Raji (cell line): ENCODE measurements around the gene KRTAP25-1.

ENCODE experiments used
- POLR2A ChIP-seq: IDR thresholded peaks from 2 replicates; pipeline ENCODE4 v1.6.1; 2011; ENCODE audit warnings: low read depth, low read length, control low read depth; ENCODE audit not compliant: insufficient read depth

KRTAP25-1 gene

DNA sequence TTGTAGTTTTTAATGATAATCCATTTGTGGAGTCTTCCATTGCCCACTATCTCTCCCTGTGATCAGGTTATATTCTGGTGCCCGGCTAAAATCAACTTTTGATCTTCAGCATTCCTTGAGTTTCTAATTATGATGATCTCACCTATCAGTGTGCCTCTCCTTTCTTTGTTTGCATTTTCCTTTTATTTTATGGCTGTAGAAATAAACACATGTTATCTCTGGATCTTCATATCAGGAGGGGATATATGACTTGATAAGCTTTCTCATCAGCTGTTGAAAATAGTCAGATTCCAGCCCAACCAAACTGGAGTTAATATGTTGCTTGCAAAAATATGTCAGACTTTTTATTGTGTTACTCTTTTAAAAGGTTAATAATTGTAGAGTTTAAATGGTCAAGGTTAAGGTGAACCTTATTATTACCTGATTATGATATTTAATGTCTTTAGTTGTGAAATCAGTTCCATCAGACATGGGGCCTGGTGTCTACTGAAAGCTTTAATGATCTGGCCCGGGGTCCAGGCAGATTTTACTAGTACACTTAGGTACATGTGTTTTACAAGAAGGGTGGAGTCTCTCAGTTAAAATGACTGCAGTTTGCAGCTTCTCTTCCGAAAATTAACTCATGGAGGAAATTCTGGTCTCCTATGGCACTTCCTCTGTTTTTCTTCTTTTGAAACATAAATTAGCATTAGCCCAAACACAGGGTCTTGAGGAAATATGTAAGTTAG is 19.3 kb downstream of the KRTAP25-1 start:
- no peak for TF ChIP-seq POLR2A

DNA sequence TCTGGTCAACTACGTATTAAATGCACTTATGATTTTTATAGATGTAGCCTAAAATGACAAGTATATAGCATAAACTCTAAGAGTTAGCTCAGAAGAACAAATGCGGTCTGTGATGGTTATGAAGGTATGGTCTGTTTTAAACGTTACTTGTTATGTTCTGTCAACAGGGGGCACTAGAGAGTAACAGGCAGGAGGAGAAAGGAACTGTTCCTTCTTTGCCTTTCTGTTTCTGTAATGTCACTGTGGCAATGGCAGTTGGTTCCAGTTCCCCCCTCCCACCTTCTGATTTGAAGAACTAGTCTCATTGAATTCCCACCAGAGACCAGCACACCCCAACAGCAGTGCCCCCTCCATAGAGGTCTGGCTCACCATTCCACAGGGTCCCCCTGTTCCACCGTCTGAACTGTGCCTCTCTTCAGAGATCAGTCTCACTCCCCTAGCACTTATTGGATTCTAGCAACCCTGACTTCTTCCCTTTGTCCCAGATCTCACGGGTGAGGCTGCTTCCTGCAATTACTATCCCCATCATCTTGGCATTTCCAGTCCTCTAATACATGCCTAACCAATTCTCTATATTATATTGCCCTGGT is 20.6 kb downstream of the KRTAP25-1 start:
- TF ChIP-seq POLR2A: no peak

- no peak for TF ChIP-seq POLR2A
These were observed 31.5 kb downstream of the KRTAP25-1 start for GRCh38 chr21:30257773-30258172.

- no peak for TF ChIP-seq POLR2A
These were observed 33.2 kb downstream of the KRTAP25-1 start for GRCh38 chr21:30256100-30256499.

GRCh38 chr21:30255679-30256078 is 33.6 kb downstream of the KRTAP25-1 start:
- no peak for TF ChIP-seq POLR2A

GRCh38 chr21:30251781-30252180 is 37.5 kb downstream of the KRTAP25-1 start:
- TF ChIP-seq POLR2A: no peak

DNA sequence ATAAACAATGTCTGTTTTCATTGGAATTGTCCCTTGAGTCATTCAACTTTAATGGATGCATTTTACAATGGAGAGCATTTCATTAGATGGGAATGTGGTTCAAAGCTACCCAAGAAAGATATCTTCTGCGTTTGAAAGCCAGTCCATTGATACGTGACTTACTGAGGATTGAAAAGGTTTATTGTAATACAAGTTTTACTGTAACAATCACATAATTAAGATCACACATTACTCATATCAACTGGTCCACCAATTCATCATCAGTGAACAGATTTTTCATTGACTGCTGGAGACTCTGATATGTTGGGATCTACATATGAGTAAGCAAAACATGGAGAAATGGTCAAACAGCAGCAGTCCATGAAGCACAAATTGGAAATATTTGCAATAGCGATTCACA is 39.4 kb downstream of the KRTAP25-1 start:
- TF ChIP-seq POLR2A: no peak

DNA sequence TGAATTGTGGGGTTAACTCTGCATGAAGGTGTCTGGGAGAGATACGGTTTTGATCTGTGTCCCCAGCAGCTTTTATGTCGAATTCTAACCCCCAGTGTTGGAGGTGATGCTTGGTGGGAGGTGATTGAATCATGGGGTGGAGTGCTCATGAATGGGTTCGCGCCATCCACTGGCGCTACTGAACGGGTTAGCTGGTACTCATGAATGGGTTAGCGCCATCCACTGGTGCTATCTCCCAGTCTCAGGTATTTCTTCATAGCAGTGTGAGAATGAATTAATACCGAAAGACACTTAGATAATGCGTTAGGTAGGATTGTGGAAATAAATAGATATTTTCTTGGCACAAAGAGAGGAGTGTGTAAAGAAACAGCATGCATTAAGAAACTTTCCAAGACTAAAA is 40.5 kb downstream of the KRTAP25-1 start:
- TF ChIP-seq POLR2A: no peak

DNA sequence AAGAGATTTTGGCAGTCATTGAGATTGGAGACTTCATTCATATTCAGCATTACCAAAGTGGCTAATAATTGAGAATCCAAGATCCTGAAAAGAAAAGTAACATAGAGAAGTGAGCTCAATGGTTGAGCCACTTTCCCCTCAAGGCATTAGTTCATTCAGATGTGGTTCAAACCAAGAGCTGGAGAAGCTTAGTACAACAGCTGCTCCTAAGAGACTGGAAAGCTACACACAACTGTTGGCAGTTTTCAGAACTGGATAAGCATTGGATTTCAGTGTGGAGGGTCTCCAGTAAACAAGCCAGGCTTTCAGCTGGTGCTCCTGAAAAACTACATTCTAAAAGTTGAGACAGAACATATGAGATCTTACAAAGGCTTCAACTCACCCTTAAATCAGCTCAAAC is 44.3 kb downstream of the KRTAP25-1 start:
- no peak for TF ChIP-seq POLR2A

- no peak for TF ChIP-seq POLR2A
These were observed 45.6 kb downstream of the KRTAP25-1 start for GRCh38 chr21:30243691-30244090.

- no peak for TF ChIP-seq POLR2A
These were observed 48.7 kb downstream of the KRTAP25-1 start for GRCh38 chr21:30240661-30241060.
